ENCODE results near the gene HSPB6.
A peak's percentile ranks its signal among the peaks of the same experiment; 100 is the strongest.
"Not testable (repeated sequence)": the region's sequence is repeated elsewhere in the genome, so short reads cannot be mapped to it uniquely, and the experiment has no call there.

The HSPB6 gene

GRCh38 chr19:35756377-35757230 is at the start of gene HSPB6:
HSPB6 (minus strand) TSS chr19:35757029; CDS start chr19:35757008, 21 bp downstream.
- DNase-seq, result peak; percentile 67

GRCh38 chr19:35806597-35806996 is 49.8 kb upstream of the HSPB6 start:
- no peak for DNase-seq

GRCh38 chr19:35805526-35806102 is 48.8 kb upstream of the HSPB6 start:
- DNase-seq, result no peak

- DNase-seq, result no peak
These were observed 45.0 kb upstream of the HSPB6 start for GRCh38 chr19:35801828-35802227.

GRCh38 chr19:35797663-35798062 is 40.8 kb upstream of the HSPB6 start:
- no peak for DNase-seq

GRCh38 chr19:35796645-35797542 is 40.1 kb upstream of the HSPB6 start:
- DNase-seq, result no peak

GRCh38 chr19:35795564-35795963 is 38.7 kb upstream of the HSPB6 start:
- not testable (repeated sequence) for DNase-seq

GRCh38 chr19:35793381-35794165 is 36.7 kb upstream of the HSPB6 start:
- DNase-seq, result peak; percentile 21

- no peak for DNase-seq
These were observed 36.1 kb upstream of the HSPB6 start for GRCh38 chr19:35792888-35793287.

- DNase-seq, result no peak
These were observed 35.5 kb upstream of the HSPB6 start for GRCh38 chr19:35792312-35792711.

GRCh38 chr19:35791814-35792279 is 35.0 kb upstream of the HSPB6 start:
- DNase-seq, result no peak

GRCh38 chr19:35790981-35791813 is 34.4 kb upstream of the HSPB6 start:
- no peak for DNase-seq

- no peak for DNase-seq
These were observed 33.4 kb upstream of the HSPB6 start for GRCh38 chr19:35789978-35790944.

GRCh38 chr19:35789195-35789977 is 32.6 kb upstream of the HSPB6 start:
- DNase-seq, result no peak

- no peak for DNase-seq
These were observed 31.6 kb upstream of the HSPB6 start for GRCh38 chr19:35788205-35788960.

- no peak for DNase-seq
These were observed 30.5 kb upstream of the HSPB6 start for GRCh38 chr19:35787227-35787799.

- no peak for DNase-seq
These were observed 29.7 kb upstream of the HSPB6 start for GRCh38 chr19:35786299-35787160.
